HEK293 (cell line): ENCODE results near the gene ATE1.

ENCODE experiments used
- CTCF ChIA-PET: fragments of 350-600 bp; formaldehyde crosslinking; extraction: SDS; loops from one replicate; lab custom pipeline; 2021; ENCODE audit warnings: antibody characterized with exemption; lab: Yijun Ruan, JAX
- POLR2A ChIA-PET: fragments of 300-600 bp; formaldehyde crosslinking; extraction: SDS; loops from one replicate; lab custom pipeline; 2020; ENCODE audit warnings: antibody characterized with exemption, inconsistent platforms; lab: Yijun Ruan, JAX
- H3K27ac ChIP-seq: fragments of 200-500 bp; sonication (Bioruptor generic); 2 replicates; pipeline ENCODE4 v1.5.1; 2014; ENCODE audit warnings: low read depth, low read length, control low read depth, inconsistent platforms; ENCODE audit errors: extremely low read depth
- H3K36me3 ChIP-seq, 2 experiments: fragments of 200-500 bp in 1 of 2; sonication (Bioruptor generic) in 1 of 2; 1 replicate in 1 of 2; 2 replicates in 1 of 2; pipeline ENCODE4 v1.5.1; 2014 to 2017; ENCODE audit warnings: inconsistent platforms in 2 of 2, low read length in 2 of 2; ENCODE audit not compliant: control insufficient read depth in 2 of 2, insufficient read depth in 1 of 2
- H3K4me1 ChIP-seq: fragments of 200-500 bp; sonication (Bioruptor generic); 2 replicates; pipeline ENCODE4 v1.5.1; 2014; ENCODE audit warnings: mild to moderate bottlenecking, low read length, inconsistent platforms; ENCODE audit not compliant: control insufficient read depth, insufficient read depth
- H3K4me3 ChIP-seq: 2 replicates; pipeline ENCODE4 v1.5.1; 2011; ENCODE audit warnings: low read depth, mild to moderate bottlenecking, control low read depth, low read length, moderate library complexity
- H3K9me3 ChIP-seq: fragments of 200-500 bp; sonication (Bioruptor generic); 2 replicates; pipeline ENCODE4 v1.5.1; 2014; ENCODE audit warnings: low read depth, low read length, inconsistent platforms; ENCODE audit not compliant: control insufficient read depth, insufficient read depth
- BCL11A ChIP-seq: fragments of 450-650 bp; formaldehyde crosslinking; IDR thresholded peaks from 2 replicates; pipeline ENCODE4 v1.5.1; 2016; ENCODE audit warnings: low read depth, missing biosample characterization, missing genetic modification characterization
- ELK4 ChIP-seq: IDR thresholded peaks from 2 replicates; pipeline ENCODE4 v1.6.1; 2011; ENCODE audit warnings: mild to moderate bottlenecking, low read depth, low read length, borderline replicate concordance
- HIC1 ChIP-seq: fragments of 450-650 bp; formaldehyde crosslinking; IDR thresholded peaks from 2 replicates; pipeline ENCODE4 v1.5.1; 2016; ENCODE audit warnings: missing biosample characterization, missing genetic modification characterization
- SALL2 ChIP-seq: fragments of 450-650 bp; formaldehyde crosslinking; IDR thresholded peaks from 2 replicates; pipeline ENCODE4 v1.5.0; 2017; ENCODE audit warnings: missing biosample characterization, mild to moderate bottlenecking, missing genetic modification characterization, borderline replicate concordance
- SETDB1 ChIP-seq: IDR thresholded peaks from one replicate; pipeline ENCODE4 v1.6.1; 2017; ENCODE audit warnings: mild to moderate bottlenecking, low read length, moderate library complexity, mixed read lengths; ENCODE audit not compliant: insufficient read length
- SP7 ChIP-seq: fragments of 450-650 bp; formaldehyde crosslinking; IDR thresholded peaks from 2 replicates; pipeline ENCODE4 v1.5.1; 2016; ENCODE audit warnings: missing biosample characterization, missing genetic modification characterization
- TRIM28 ChIP-seq: IDR thresholded peaks from 2 replicates; pipeline ENCODE4 v1.6.1; 2011; ENCODE audit warnings: low read length, control low read depth, borderline replicate concordance
- ZFP37 ChIP-seq: fragments of 450-650 bp; formaldehyde crosslinking; IDR thresholded peaks from 2 replicates; pipeline ENCODE4 v1.5.1; 2016; ENCODE audit warnings: missing biosample characterization, missing genetic modification characterization
- ZNF114 ChIP-seq: fragments of 450-650 bp; formaldehyde crosslinking; IDR thresholded peaks from 2 replicates; pipeline ENCODE4 v1.5.0; 2017; ENCODE audit warnings: missing biosample characterization, missing genetic modification characterization
- ZNF121 ChIP-seq: fragments of 450-650 bp; formaldehyde crosslinking; IDR thresholded peaks from 2 replicates; pipeline ENCODE4 v1.5.1; 2016; ENCODE audit warnings: missing biosample characterization, missing genetic modification characterization
- ZNF140 ChIP-seq: fragments of 450-650 bp; formaldehyde crosslinking; IDR thresholded peaks from 2 replicates; pipeline ENCODE4 v1.5.1; 2016; ENCODE audit warnings: missing biosample characterization, missing genetic modification characterization
- ZNF157 ChIP-seq: fragments of 450-650 bp; formaldehyde crosslinking; IDR thresholded peaks from 2 replicates; pipeline ENCODE4 v1.5.1; 2016; ENCODE audit warnings: missing biosample characterization, missing genetic modification characterization
- ZNF214 ChIP-seq: fragments of 450-650 bp; formaldehyde crosslinking; IDR thresholded peaks from 2 replicates; pipeline ENCODE4 v1.5.1; 2017; ENCODE audit warnings: missing biosample characterization, mild to moderate bottlenecking, missing genetic modification characterization, borderline replicate concordance
- ZNF221 ChIP-seq: fragments of 450-650 bp; formaldehyde crosslinking; IDR thresholded peaks from 2 replicates; pipeline ENCODE4 v1.5.1; 2017; ENCODE audit warnings: missing biosample characterization, missing genetic modification characterization, borderline replicate concordance
- ZNF23 ChIP-seq: fragments of 450-650 bp; formaldehyde crosslinking; IDR thresholded peaks from 2 replicates; pipeline ENCODE4 v1.5.1; 2016; ENCODE audit warnings: missing biosample characterization, missing genetic modification characterization, borderline replicate concordance
- ZNF24 ChIP-seq: fragments of 450-650 bp; formaldehyde crosslinking; IDR thresholded peaks from 2 replicates; pipeline ENCODE4 v1.5.1; 2016; ENCODE audit warnings: missing biosample characterization, missing genetic modification characterization
- ZNF248 ChIP-seq: fragments of 450-650 bp; formaldehyde crosslinking; IDR thresholded peaks from 2 replicates; pipeline ENCODE4 v1.5.1; 2017; ENCODE audit warnings: missing biosample characterization, missing genetic modification characterization
- ZNF354C ChIP-seq: fragments of 450-650 bp; formaldehyde crosslinking; IDR thresholded peaks from 2 replicates; pipeline ENCODE4 v1.5.1; 2016; ENCODE audit warnings: missing biosample characterization, missing genetic modification characterization, low read depth, borderline replicate concordance
- ZNF37A ChIP-seq: fragments of 450-650 bp; IDR thresholded peaks from 2 replicates; pipeline ENCODE4 v1.5.1; 2018; ENCODE audit warnings: missing biosample characterization, missing genetic modification characterization
- ZNF416 ChIP-seq: fragments of 450-650 bp; formaldehyde crosslinking; IDR thresholded peaks from 2 replicates; pipeline ENCODE4 v1.5.1; 2016; ENCODE audit warnings: missing biosample characterization, missing genetic modification characterization
- ZNF529 ChIP-seq: fragments of 450-650 bp; formaldehyde crosslinking; IDR thresholded peaks from 2 replicates; pipeline ENCODE4 v1.5.1; 2017; ENCODE audit warnings: missing genetic modification characterization, missing biosample characterization; ENCODE audit not compliant: insufficient replicate concordance
- ZNF571 ChIP-seq: fragments of 450-650 bp; formaldehyde crosslinking; IDR thresholded peaks from 2 replicates; pipeline ENCODE4 v1.5.0; 2017; ENCODE audit warnings: missing biosample characterization, missing genetic modification characterization
- ZNF777 ChIP-seq: fragments of 450-650 bp; formaldehyde crosslinking; IDR thresholded peaks from 2 replicates; pipeline ENCODE4 v1.5.1; 2017; ENCODE audit warnings: missing biosample characterization, missing genetic modification characterization, borderline replicate concordance
- ZNF792 ChIP-seq: fragments of 450-650 bp; formaldehyde crosslinking; IDR thresholded peaks from 2 replicates; pipeline ENCODE4 v1.5.1; 2016; ENCODE audit warnings: missing biosample characterization, missing genetic modification characterization
- ZNF837 ChIP-seq: fragments of 450-650 bp; formaldehyde crosslinking; IDR thresholded peaks from 2 replicates; pipeline ENCODE4 v1.5.1; 2016; ENCODE audit warnings: missing biosample characterization, missing genetic modification characterization
- ZSCAN18 ChIP-seq: fragments of 450-650 bp; formaldehyde crosslinking; IDR thresholded peaks from 2 replicates; pipeline ENCODE4 v1.5.1; 2016; ENCODE audit warnings: missing biosample characterization, missing genetic modification characterization

ATE1 gene

GRCh38 chr10:121941532-121941931, 13.7 kb upstream of the ATE1 start:
- no peaks in the 10 kb centered on the region for H3K4me1 ChIP-seq
- H3K4me3 ChIP-seq = no peak overlapping the region
- POLR2A ChIA-PET = no interaction called here
- no peaks in the 10 kb centered on the region for H3K36me3 ChIP-seq
- CTCF ChIA-PET = interaction anchor here (0.8 kb wide), 1 partner anchor 8 kb away, joined by 3 read pairs; no protein-coding TSS in a partner anchor
- H3K27ac ChIP-seq = no peak overlapping the region
- no peaks in the 10 kb centered on the region for H3K9me3 ChIP-seq
- TF ChIP-seq ZNF157 (tag by site-specific recombination) (no peak), ZNF221 (no peak), BCL11A (tag by site-specific recombination) (no peak), HIC1 (no peak), ZNF416 (tag by site-specific recombination) (no peak), ZNF121 (tag by site-specific recombination) (no peak), ZNF529 (tag by site-specific recombination) (no peak), ELK4 (no peak), SP7 (tag by site-specific recombination) (no peak), ZNF792 (tag by site-specific recombination) (no peak), ZNF837 (tag by site-specific recombination) (no peak)
- TF ChIP-seq, all 188 proteins: peak for 0

- ChIA-PET POLR2A (interaction anchor here (0.7 to 1.4 kb wide), 2 partner anchors 9 to 14 kb away, joined by 3 to 4 read pairs; partner anchors contain the start of gene ATE1), CTCF (interaction anchor here (0.6 to 1.1 kb wide), 3 partner anchors 35 to 116 kb away, joined by 3 to 6 read pairs (median 5); no protein-coding TSS in a partner anchor)
- no peaks in the 10 kb centered on the region for H3K4me1 ChIP-seq
- no peaks in the 10 kb centered on the region for H3K9me3 ChIP-seq
- H3K4me3 ChIP-seq = no peak overlapping the region
- no peak for TF ChIP-seq ZSCAN18 (tag by site-specific recombination)
- no peaks in the 10 kb centered on the region for H3K36me3 ChIP-seq
- H3K27ac ChIP-seq = no peak overlapping the region
These were observed 8.5 kb upstream of the ATE1 start for GRCh38 chr10:121936295-121936694.

- TF ChIP-seq ZNF140 (tag by site-specific recombination) = no peak
- no peak for TF ChIP-seq ZNF23 (tag by site-specific recombination)
- TF ChIP-seq TRIM28 = peak; percentile 76; the same call in 1 of the 2 replicates
- TF ChIP-seq ZNF777 (tag by site-specific recombination) = no peak
- no peak for TF ChIP-seq ZNF114 (tag by site-specific recombination)
- TF ChIP-seq SETDB1 = peak; percentile 36
- no peak for TF ChIP-seq SALL2 (tag by site-specific recombination)
- no peak for TF ChIP-seq ZNF24
- TF ChIP-seq ZNF354C (tag by site-specific recombination) = no peak
- TF ChIP-seq ZFP37 (tag by site-specific recombination) = no peak
- no peak for TF ChIP-seq ZNF37A
- no peak for TF ChIP-seq ZNF571 (tag by site-specific recombination)
- TF ChIP-seq ZNF214 = no peak
- no peak for TF ChIP-seq ZNF248 (tag by site-specific recombination)
- TF ChIP-seq, all 188 proteins: peak for 2
These were observed 7.9 kb upstream of the ATE1 start for GRCh38 chr10:121935702-121936101.

More at GRCh38 chr10:121935702-121936101, 7.9 kb upstream of the ATE1 start:
- ChIA-PET POLR2A (interaction anchor here (1.4 kb wide), 1 partner anchor 8 kb away, joined by 4 read pairs; the partner anchor contains the start of gene ATE1), CTCF (interaction anchor here (0.6 kb wide), 1 partner anchor 36 kb away, joined by 3 read pairs; no protein-coding TSS in a partner anchor)
- H3K27ac ChIP-seq = no peak overlapping the region
- no peaks in the 10 kb centered on the region for H3K4me1 ChIP-seq
- H3K9me3 ChIP-seq = no peaks in the 10 kb centered on the region
- no peaks in the 10 kb centered on the region for H3K36me3 ChIP-seq
- no peak overlapping the region for H3K4me3 ChIP-seq
